T-helper 2 cell treated with Interferon-gamma antibody and Interleukin-4, amounts not matched to agents 5 μg/mL and 100 μg/mL, for 36 hours (primary cell): ENCODE measurements around the gene EVI2B.
"Not testable (repeated sequence)": the region's sequence is repeated elsewhere in the genome, so short reads cannot be mapped to it uniquely, and the experiment has no call there.

Experiments
- DNase-seq: peaks from one replicate; pipeline ENCODE4 v3.0.0; 2021; ENCODE audit warnings: low spot score
- H3K27ac Mint-ChIP-seq: one replicate; pipeline ENCODE4 v1.8.0; 2021; ENCODE audit warnings: mild to moderate bottlenecking, mixed read lengths
- H3K27me3 Mint-ChIP-seq: one replicate; pipeline ENCODE4 v1.8.0; 2021; ENCODE audit warnings: low read depth, mixed read lengths
- H3K36me3 Mint-ChIP-seq: one replicate; pipeline ENCODE4 v1.8.0; 2021; ENCODE audit warnings: low read depth, mixed read lengths
- H3K4me1 Mint-ChIP-seq: one replicate; pipeline ENCODE4 v1.8.0; 2021; ENCODE audit warnings: low read depth, mixed read lengths
- H3K4me3 Mint-ChIP-seq: one replicate; pipeline ENCODE4 v1.8.0; 2022; ENCODE audit warnings: mild to moderate bottlenecking, moderate library complexity, mixed read lengths
- H3K9me3 Mint-ChIP-seq: one replicate; pipeline ENCODE4 v1.8.0; 2021; ENCODE audit warnings: mixed read lengths

EVI2B gene

DNA sequence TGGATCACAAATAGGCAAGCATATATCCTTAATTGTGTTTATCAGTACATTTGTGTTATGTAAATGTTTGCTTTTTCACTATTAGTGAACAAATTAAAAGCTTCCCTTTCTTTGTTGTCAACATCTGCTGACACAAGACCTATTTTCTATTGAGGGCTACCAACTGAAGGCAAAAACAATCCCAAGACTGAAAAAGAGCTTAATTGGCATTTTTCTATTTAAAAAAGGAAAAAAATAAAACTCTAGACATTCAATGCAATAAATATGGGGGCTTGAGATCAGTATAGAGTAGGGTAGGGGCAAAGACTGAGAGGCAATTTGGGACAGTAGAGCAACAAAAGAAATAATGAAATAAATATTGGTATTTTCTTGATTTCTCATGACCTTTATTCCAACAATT, 41.1 kb downstream of the EVI2B start:
- no peak for DNase-seq
- no peak overlapping the region for H3K4me3 Mint-ChIP-seq
- no peaks in the 10 kb centered on the region for H3K27me3 Mint-ChIP-seq
- no peak overlapping the region for H3K27ac Mint-ChIP-seq
- H3K9me3 Mint-ChIP-seq, result no peaks in the 10 kb centered on the region
- H3K4me1 Mint-ChIP-seq, result peaks cover 3% of the 10 kb centered on the region
- H3K36me3 Mint-ChIP-seq, result peaks cover 4% of the 10 kb centered on the region

DNA sequence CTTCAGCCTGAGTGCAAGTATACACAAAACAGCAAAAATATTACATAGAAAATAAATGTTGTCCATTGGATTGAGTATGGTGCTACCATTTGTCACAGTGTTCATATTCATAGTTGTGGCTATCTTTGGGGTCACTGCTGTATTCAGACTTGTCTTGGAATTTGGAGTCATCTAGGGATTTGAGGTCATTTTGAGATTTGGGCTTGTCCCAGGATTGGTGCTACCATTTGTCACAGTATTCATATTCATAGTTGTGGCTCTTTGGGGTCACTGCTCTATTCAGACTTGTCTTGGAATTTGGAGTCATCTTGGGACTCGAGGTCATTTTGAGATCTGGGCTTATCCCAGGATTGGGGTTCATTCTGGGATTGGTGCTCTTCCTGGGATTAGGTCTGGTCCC, 41.6 kb downstream of the EVI2B start:
- H3K4me3 Mint-ChIP-seq, result no peak overlapping the region
- peaks cover 3% of the 10 kb centered on the region for H3K4me1 Mint-ChIP-seq
- no peak overlapping the region for H3K27ac Mint-ChIP-seq
- peaks cover 4% of the 10 kb centered on the region for H3K36me3 Mint-ChIP-seq
- no peak for DNase-seq
- no peaks in the 10 kb centered on the region for H3K9me3 Mint-ChIP-seq
- H3K27me3 Mint-ChIP-seq, result no peaks in the 10 kb centered on the region

DNA sequence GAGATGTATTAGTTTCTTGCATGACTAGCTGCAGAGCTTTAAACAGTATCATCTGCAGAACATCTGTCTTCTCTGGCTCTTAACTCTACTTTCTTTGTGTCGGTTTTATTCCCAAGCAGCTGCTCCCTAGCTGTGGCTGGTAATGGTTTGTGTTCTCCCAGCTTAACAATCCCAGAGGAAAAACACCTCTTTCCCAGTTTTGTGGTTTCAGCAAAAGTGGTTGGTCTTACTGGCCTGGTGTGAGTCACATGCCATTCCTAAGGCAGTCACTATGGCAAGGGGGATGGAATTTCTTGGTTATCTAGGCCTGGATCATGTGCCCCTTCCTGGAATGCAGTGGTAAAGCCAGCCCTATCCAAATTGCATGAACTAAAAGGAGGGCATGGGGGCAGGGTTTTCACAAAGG, 44.3 kb downstream of the EVI2B start:
- H3K27me3 Mint-ChIP-seq, result no peaks in the 10 kb centered on the region

GRCh38 chr17:31269036-31269577, 44.7 kb downstream of the EVI2B start:
- H3K9me3 Mint-ChIP-seq, result no peaks in the 10 kb centered on the region
- no peak overlapping the region for H3K27ac Mint-ChIP-seq
- DNase-seq, result no peak
- H3K4me1 Mint-ChIP-seq, result no peaks in the 10 kb centered on the region
- H3K27me3 Mint-ChIP-seq, result no peaks in the 10 kb centered on the region
- H3K4me3 Mint-ChIP-seq, result no peak overlapping the region
- H3K36me3 Mint-ChIP-seq, result peaks cover 9% of the 10 kb centered on the region

More for the DNA sequence above, 44.3 kb downstream of the EVI2B start:
- H3K4me3 Mint-ChIP-seq, result no peak overlapping the region
- no peak overlapping the region for H3K27ac Mint-ChIP-seq
- H3K4me1 Mint-ChIP-seq, result peaks cover 3% of the 10 kb centered on the region
- H3K9me3 Mint-ChIP-seq, result no peaks in the 10 kb centered on the region
- H3K36me3 Mint-ChIP-seq, result peaks cover 9% of the 10 kb centered on the region
- no peak for DNase-seq

- Mint-ChIP-seq H3K27me3 (no peaks in the 10 kb centered on the region), H3K4me1 (no peaks in the 10 kb centered on the region), H3K36me3 (peaks cover 9% of the 10 kb centered on the region)
Observed at GRCh38 chr17:31266042-31266441, 47.8 kb downstream of the EVI2B start.

GRCh38 chr17:31262923-31263322, 50.9 kb downstream of the EVI2B start:
- not testable (repeated sequence) for H3K36me3 Mint-ChIP-seq, H3K4me1 Mint-ChIP-seq, H3K27ac Mint-ChIP-seq

More at GRCh38 chr17:31266042-31266441, 47.8 kb downstream of the EVI2B start:
- H3K4me3 Mint-ChIP-seq, result no peak overlapping the region
- no peak overlapping the region for H3K27ac Mint-ChIP-seq
- DNase-seq, result no peak
- H3K9me3 Mint-ChIP-seq, result no peaks in the 10 kb centered on the region

GRCh38 chr17:31261601-31262000, 52.3 kb downstream of the EVI2B start:
- H3K4me3 Mint-ChIP-seq, result no peak overlapping the region
- H3K27me3 Mint-ChIP-seq, result no peaks in the 10 kb centered on the region
- no peak overlapping the region for H3K27ac Mint-ChIP-seq
- H3K4me1 Mint-ChIP-seq, result no peaks in the 10 kb centered on the region
- DNase-seq, result no peak
- H3K9me3 Mint-ChIP-seq, result no peaks in the 10 kb centered on the region
- peaks cover 7% of the 10 kb centered on the region for H3K36me3 Mint-ChIP-seq

More at GRCh38 chr17:31262923-31263322, 50.9 kb downstream of the EVI2B start:
- not testable (repeated sequence) for H3K9me3 Mint-ChIP-seq, H3K27me3 Mint-ChIP-seq, H3K4me3 Mint-ChIP-seq, DNase-seq

DNA sequence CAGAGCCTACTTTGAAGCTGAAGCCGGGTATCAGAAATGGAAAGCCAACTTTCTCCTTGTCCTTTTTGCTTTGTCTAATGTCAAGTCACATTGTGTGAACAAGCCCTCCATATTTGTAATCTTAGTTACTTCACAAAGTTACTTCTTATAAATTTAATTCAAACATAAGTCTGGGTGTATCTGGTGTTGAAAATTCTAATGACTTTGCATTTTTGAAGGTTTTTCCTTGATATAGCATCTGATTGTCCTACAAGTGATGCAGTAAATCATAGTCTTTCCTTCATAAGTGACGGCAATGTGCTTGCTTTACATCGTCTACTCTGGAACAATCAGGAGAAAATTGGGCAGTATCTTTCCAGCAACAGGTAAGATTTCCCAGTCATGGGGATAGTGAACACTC, 53.7 kb downstream of the EVI2B start:
- no peak overlapping the region for H3K27ac Mint-ChIP-seq
- no peak for DNase-seq
- H3K4me1 Mint-ChIP-seq, result no peaks in the 10 kb centered on the region
- H3K9me3 Mint-ChIP-seq, result no peaks in the 10 kb centered on the region
- no peak overlapping the region for H3K4me3 Mint-ChIP-seq
- H3K27me3 Mint-ChIP-seq, result no peaks in the 10 kb centered on the region
- H3K36me3 Mint-ChIP-seq, result no peaks in the 10 kb centered on the region

- no peaks in the 10 kb centered on the region for H3K9me3 Mint-ChIP-seq
Observed at GRCh38 chr17:31256936-31257335, 56.9 kb downstream of the EVI2B start.

GRCh38 chr17:31254654-31255053, 59.2 kb downstream of the EVI2B start:
- Mint-ChIP-seq H3K4me1 (peaks cover 3% of the 10 kb centered on the region), H3K9me3 (no peaks in the 10 kb centered on the region), H3K27me3 (no peaks in the 10 kb centered on the region), H3K4me3 (no peak overlapping the region), H3K27ac (no peak overlapping the region), H3K36me3 (peaks cover under 1% of the 10 kb centered on the region)
- no peak for DNase-seq

More at GRCh38 chr17:31256936-31257335, 56.9 kb downstream of the EVI2B start:
- Mint-ChIP-seq H3K27me3 (no peaks in the 10 kb centered on the region), H3K4me1 (no peaks in the 10 kb centered on the region), H3K36me3 (no peaks in the 10 kb centered on the region), H3K4me3 (no peak overlapping the region), H3K27ac (no peak overlapping the region)
- DNase-seq, result no peak
